ELR (cell line): ENCODE data around the gene PRKCE.

Source experiments
- DNase-seq: peaks from one replicate; pipeline ENCODE4 v3.0.0-alpha.2; 2015; ENCODE audit warnings: low read depth

PRKCE gene

DNA sequence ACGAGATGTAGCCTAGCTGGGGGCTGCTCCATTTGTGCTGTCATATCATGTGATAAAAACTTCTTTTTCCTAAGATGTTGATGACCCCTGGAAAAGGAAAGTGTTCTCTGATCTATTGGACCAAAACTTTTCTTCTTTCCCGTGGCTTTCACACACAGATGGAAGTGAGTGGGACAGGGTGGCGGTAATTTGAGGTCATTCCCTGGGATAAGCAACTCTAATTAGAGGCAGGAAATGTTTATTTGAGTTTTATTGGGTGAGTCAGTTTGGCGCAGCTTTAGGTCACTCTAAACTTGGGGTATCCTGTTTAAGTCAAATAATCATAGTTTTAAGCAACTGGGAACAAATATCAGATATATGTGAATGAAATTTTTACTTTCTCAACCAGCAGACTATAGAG is 424.8 kb downstream of the PRKCE start:
- DNase-seq: peak; percentile 72

DNA sequence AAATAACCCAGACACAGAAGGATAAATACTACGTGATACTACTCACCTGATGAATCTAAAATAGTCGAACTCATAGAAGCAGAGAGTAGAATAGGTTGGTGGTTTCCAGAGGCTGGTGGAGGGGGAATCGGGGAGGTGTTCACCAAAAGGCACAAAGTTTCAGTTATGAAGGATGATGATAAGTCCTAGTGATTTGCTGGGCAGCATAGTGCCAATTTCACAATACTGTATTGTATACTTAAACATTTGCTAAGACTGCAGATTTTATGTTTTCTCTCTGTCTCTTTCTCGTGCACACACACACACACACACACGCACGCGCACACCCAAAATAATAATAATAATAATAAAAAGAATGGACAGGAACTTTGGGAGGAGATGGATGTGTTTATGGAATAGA is 425.4 kb downstream of the PRKCE start:
- DNase-seq: no peak

- no peak for DNase-seq
These were observed 426.1 kb downstream of the PRKCE start for GRCh38 chr2:46077522-46078107.

DNA sequence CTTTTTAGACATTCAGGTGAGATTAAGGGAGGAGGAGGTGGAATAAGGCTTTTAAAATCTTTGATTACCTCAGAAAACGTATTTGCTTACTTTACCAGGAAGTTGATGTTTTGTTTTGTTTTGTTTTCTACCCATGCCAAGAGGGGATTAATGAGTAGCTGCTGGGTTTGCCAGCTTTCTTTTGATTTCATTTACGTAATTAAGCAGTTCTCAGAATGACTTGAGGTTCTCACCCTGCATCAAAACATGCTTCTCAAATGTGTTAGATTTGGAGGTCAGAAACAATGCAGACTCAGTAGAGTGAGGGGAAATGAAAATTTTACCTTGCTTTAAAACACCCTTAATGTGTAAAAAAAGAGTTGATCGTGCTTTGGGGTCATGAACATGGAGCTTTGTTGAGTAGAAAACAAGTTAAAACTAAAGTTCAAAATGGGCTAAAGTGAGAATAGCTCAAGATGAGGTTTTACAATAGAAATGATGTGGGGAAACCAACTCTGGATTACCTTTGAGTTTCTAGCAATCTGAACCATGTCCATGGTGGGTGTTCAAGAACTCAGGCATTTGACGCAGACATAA is 428.6 kb downstream of the PRKCE start:
- no peak for DNase-seq

DNA sequence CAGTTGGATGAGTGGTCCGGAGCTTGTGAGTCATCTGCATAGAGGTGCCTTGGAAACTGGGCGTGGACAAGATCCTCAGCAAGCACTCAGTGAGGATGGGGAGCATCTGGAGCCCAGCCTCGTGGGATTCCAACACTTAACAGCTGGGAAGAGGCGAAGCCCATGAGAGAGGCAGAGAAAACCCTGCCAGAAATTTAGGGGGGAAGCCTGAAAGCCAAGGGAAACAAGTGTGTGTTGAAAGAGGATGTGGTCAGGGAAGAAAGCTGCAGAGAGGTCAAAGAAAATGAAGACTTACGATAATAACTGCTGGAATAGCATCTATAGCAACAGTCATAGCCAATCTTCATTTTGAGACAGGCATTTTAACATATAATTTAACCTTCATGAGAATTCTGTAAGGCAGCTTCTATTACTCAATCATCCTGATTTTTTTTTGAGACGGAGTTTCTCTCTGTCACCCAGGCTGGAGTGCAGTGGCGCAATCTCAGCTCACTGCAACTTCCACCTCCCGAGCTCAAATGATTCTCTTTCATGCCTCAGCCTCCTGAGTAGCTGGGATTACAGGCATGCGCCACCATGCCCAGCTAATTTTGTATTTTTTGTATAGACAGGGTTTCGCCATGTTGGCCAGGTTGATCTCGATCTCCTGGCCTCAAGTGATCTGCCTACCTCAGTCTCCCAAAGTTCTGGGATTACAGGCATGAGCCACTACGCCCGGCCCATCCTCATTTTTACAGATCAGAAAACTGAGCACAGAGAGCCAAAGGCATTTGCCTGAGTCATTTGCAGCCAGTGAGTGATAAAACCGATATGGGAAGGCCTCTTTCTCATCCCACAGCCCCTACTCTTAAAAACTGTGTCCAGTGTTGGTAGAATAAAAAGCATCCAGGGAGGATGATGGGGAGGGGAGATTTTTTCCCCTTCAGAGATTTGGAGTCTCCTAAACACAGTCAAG is 431.3 kb downstream of the PRKCE start:
- DNase-seq: peak; percentile 97

GRCh38 chr2:46086578-46087070 is 435.1 kb downstream of the PRKCE start:
- no peak for DNase-seq

DNA sequence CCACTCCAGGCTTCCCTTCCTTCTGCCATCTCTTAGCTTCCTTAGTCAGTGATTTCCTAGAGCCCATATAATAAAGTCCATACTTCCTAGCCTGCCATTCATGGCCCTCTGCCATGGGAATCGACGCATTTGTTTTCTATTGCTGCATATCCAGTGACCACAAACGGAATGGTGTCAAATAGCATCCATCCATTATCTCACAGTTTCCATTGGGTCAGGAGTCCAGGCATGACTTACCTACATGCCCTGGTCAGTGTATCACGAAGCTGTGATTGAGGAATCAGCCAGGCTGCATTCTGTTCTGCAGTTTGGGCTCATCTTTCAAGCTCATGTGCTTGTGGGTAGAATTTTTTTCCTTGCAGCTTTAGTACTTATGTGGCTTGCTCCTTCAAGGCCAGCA is 436.0 kb downstream of the PRKCE start:
- no peak for DNase-seq

- DNase-seq: no peak
These were observed 439.5 kb downstream of the PRKCE start for GRCh38 chr2:46091004-46091403.

DNA sequence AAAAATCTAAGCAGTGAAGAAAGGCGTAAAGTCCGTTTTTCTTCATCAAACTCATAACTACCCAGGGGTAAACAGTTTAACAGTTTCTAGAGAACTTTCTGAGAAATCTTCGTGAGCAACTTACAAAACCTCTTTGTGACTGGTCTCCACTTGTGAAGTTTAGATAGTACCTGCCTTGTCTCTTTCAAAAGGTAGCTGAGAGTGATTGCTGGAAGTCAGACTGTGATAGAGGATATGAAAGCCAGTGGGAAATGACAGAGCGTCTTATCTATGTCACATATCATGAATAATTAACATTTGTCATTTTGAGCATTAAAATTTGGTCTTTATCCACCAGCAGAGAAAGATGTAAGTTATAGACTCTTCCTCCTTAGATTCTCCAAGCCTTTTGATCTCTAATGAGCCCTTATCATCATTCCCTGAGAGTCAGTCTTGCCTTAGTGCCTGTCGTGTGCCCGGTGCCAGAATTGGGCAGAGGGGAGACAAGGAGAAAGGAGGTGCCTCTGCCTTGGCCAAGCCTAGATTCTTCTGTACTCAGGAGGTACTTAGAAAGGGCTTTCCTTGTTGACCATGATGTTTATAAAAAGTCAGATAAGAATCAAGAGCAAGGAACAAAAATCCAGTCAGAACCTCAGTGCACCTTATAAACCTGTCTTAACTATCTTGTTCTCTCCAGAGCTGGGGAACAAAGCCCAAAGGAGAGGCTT is 440.6 kb downstream of the PRKCE start:
- no peak for DNase-seq

DNA sequence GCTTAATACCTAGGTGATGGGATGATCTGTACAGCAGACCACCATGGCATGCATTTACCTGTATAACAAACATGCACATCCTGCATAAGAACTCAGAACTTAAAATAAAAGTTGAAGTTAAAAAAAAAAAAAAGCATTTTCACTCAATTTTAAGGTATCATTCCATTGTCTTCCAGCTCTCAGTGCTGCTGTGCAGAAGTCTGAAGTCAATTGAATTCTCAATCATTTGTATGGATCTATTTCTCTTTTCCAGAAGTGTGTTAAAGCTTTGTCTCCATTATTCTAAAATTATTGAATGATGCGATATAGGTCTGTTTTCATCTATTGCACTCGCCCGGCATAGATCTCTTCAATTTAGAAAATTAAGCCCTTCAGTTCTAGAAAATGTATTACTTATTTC is 443.2 kb downstream of the PRKCE start:
- DNase-seq: no peak

GRCh38 chr2:46095830-46096229 is 444.4 kb downstream of the PRKCE start:
- DNase-seq: peak; percentile 42

DNA sequence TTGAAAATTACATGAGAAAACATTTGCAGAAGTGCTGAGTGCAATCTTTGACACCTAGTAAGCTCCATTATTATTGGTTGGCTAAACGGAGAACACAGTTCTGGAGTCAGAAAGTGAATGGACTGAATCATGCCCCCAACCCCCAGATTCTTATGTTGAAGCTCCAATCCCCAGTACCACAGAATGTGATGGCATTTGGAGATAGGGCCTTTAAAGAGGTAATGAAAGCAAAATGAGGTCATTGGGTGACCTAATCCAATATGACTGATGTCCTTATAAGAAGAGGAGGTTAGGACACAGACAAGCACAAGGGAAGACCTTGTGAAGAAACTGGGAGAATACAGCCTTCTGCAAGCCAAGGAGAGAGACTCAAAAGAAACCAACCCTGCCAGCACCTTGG is 444.8 kb downstream of the PRKCE start:
- DNase-seq: peak; percentile 63

DNA sequence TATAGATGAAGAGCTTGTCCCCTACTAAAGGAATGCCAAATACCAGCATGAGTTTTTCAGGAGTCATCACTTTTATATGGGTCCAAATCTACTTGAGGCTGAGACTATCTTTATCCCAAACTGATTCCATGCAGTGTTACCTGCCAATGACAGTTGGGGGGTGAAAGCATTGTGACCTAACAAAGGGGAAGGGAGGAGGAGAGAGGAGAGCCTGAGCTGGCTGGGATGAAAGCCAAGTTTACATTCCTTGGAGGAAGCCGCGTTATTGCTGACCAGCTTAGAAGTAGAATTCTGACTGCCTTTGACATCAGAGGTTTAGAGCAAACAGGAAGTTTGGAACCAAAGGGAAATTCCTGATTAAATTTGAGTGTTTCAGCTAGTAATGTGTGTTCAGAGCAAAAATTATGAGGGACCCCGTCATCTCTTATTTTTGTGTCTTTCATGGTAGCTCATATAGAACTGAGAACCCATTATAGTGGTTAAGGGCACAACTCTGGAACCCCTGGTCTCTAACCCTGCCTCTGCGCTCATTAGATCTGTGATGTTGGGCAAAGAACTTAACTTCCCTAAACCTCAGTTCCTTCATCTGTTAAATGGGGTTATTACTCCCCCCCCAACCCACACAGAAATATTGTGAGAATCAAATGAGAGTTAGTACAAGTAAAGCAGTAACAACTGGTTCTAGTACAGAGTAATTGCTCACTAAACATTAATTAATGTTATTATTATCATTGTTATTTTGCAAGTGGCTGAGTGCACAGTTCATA is 446.4 kb downstream of the PRKCE start:
- peak; percentile 99 for DNase-seq

- peak; percentile 95 for DNase-seq
These were observed 447.2 kb downstream of the PRKCE start for GRCh38 chr2:46098621-46099062.

DNA sequence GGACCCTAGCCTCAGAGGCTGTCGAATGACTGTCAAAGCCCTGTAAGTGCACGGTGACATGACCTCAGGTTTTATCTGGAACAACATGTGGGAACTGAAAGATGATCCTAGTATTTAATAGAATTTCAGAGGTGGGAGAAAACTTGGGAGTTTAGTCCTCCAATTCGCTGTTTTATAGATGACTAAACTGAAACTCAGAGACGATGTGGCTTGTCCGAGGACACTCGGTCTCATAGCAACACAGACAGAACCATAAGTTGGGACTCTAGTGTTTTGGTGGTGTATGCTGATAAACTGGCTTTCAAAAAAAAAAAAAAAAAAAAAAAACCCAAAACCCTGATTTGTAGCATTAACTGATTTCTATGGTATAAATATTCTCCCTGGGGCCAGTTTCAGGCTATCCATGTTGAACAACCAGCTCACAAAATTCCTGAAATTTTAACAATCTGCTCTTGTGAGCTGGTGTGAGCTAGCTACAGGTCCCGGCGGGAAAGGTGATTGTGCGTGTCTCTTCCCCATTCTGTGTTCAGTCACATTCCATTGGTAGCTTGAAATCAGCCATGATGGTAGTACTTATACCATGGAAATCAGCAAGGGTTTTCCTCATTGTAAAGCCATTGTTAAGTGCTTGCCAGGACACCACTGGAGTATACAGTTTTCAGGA is 450.2 kb downstream of the PRKCE start:
- DNase-seq: no peak

DNA sequence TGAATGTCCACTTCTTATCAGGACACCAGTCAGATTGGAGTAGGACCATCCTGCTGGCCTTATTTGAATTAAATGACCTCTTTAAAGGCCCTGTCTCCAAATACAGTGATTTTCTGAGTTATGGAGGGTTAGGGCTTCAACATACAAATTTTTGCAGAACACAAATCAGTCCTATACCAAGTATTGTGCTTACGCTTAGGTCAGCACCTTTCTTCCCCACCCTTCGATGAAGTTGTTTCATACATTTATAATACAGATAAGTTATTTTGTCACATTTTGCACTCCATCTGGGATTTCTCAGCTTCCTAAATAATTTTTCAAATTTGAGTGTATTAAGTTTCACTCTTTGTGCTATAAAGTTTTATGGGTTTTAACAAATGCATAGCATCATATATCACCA is 455.2 kb downstream of the PRKCE start:
- DNase-seq: no peak

GRCh38 chr2:46114996-46115395 is 463.5 kb downstream of the PRKCE start:
- no peak for DNase-seq

GRCh38 chr2:46116150-46116549 is 464.7 kb downstream of the PRKCE start:
- no peak for DNase-seq

DNA sequence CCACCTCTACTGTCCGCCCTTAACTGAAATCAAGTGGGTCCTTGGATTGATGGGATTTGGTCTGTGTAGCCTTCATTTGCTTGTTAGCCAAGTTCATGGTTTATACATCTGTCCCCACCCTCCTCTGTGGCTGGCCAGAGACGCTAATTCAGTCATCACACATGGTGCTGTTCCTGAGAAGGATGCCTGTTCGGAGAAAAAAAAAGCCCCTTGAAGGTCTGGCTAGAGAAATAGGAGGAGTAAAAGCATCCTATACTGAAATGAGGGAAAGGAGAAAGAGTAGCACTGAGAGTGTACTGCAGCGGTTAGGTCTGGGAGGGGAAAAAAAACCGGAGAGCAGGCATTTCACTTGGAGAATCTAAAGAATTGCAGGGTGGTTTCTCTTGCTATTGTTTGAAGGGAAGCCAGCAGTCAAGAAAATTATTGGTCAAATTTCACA is 465.1 kb downstream of the PRKCE start:
- DNase-seq: no peak

GRCh38 chr2:46117379-46117778 is 465.9 kb downstream of the PRKCE start:
- peak; percentile 91 for DNase-seq

DNA sequence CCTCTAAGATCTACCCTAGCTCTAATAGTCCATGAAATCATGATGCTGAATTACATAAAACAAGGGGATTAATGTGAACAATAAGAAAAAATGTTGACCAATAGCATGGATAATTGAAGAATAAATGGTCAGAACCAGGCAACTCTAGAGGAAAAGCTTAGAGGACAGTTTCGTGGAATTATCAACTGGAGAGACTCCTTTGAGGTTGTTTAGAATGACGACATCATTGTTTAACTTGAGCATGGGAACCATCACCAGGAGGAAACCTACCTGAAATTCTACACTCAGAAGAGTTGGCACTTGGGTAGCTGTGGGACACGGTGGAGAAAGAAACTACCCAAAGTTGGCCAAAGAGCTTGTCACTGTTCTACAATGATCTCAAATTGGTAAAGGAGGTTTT is 466.5 kb downstream of the PRKCE start:
- DNase-seq: no peak
